Measurements from ENCODE around the gene STK25.

The STK25 gene

GRCh38 chr2:241551998-241552737 is 43.8 kb upstream of the STK25 start:
- no peak for TF ChIP-seq CTCF (IDR thresholded peaks at IDR 0.05; ENCODE audit: control insufficient read depth, extremely low read depth, insufficient read depth)
- H3K4me3 ChIP-seq (ENCODE audit: low read depth, low read length): no peak overlapping the region
- DNase-seq (ENCODE audit: low read depth): no peak

GRCh38 chr2:241551599-241551997 is 43.2 kb upstream of the STK25 start:
- TF ChIP-seq CTCF (IDR thresholded peaks at IDR 0.05; ENCODE audit: control insufficient read depth, extremely low read depth, insufficient read depth): no peak
- H3K4me3 ChIP-seq (ENCODE audit: low read depth, low read length): no peak overlapping the region
- no peak for DNase-seq (ENCODE audit: low read depth)

GRCh38 chr2:241550616-241551580 is 42.5 kb upstream of the STK25 start:
- H3K4me3 ChIP-seq (ENCODE audit: low read depth, low read length): no peak overlapping the region
- no peak for TF ChIP-seq CTCF (IDR thresholded peaks at IDR 0.05; ENCODE audit: control insufficient read depth, extremely low read depth, insufficient read depth)
- DNase-seq (ENCODE audit: low read depth): no peak

GRCh38 chr2:241548451-241548835 is 40.1 kb upstream of the STK25 start:
- no peak for DNase-seq (ENCODE audit: low read depth)
- H3K4me3 ChIP-seq (ENCODE audit: low read depth, low read length): no peak overlapping the region
- no peak for TF ChIP-seq CTCF (IDR thresholded peaks at IDR 0.05; ENCODE audit: control insufficient read depth, extremely low read depth, insufficient read depth)

GRCh38 chr2:241547781-241548450 is 39.5 kb upstream of the STK25 start:
- DNase-seq (ENCODE audit: low read depth): no peak
- H3K4me3 ChIP-seq (ENCODE audit: low read depth, low read length): no peak overlapping the region
- no peak for TF ChIP-seq CTCF (IDR thresholded peaks at IDR 0.05; ENCODE audit: control insufficient read depth, extremely low read depth, insufficient read depth)

- DNase-seq (ENCODE audit: low read depth): no peak
- H3K4me3 ChIP-seq (ENCODE audit: low read depth, low read length): no peak overlapping the region
- TF ChIP-seq CTCF (IDR thresholded peaks at IDR 0.05; ENCODE audit: control insufficient read depth, extremely low read depth, insufficient read depth): no peak
Observed at GRCh38 chr2:241546771-241547498, 38.6 kb upstream of the STK25 start.

Measured in LNCaP clone FGC (cell line).